ENCODE results near the gene CLMP. TPM values are rescaled to one million over a fixed set of nuclear protein-coding genes. Genes with fewer than 3 reads are reported as not detected.

The CLMP gene
- total RNA-seq, 1 donor from 2014 or later: 34.5 TPM

- H3K27me3 ChIP-seq (ENCODE audit: control insufficient read depth, insufficient read depth, low read length): no peaks in the 10 kb centered on the region
- TF ChIP-seq CTCF (IDR thresholded peaks at IDR 0.05; ENCODE audit: insufficient read depth, low read length, severe bottlenecking): no peak
- no peaks in the 10 kb centered on the region for H3K36me3 ChIP-seq (ENCODE audit: control insufficient read depth, insufficient read depth, low read length)
- no peak for FAIRE-seq
- DNase-seq (ENCODE audit: low read depth): no peak
- H3K4me3 ChIP-seq (ENCODE audit: low read depth, low read length): no peak overlapping the region
Observed at GRCh38 chr11:123191939-123192338, 3.1 kb downstream of the CLMP start.

GRCh38 chr11:123190518-123190917 lies 4.5 kb downstream of the CLMP start:
- H3K27me3 ChIP-seq (ENCODE audit: control insufficient read depth, insufficient read depth, low read length): no peaks in the 10 kb centered on the region
- no peak for TF ChIP-seq CTCF (IDR thresholded peaks at IDR 0.05; ENCODE audit: insufficient read depth, low read length, severe bottlenecking)
- DNase-seq (ENCODE audit: low read depth) (no peak), FAIRE-seq (no peak)
- H3K4me3 ChIP-seq (ENCODE audit: low read depth, low read length): no peak overlapping the region
- H3K36me3 ChIP-seq (ENCODE audit: control insufficient read depth, insufficient read depth, low read length): no peaks in the 10 kb centered on the region

- DNase-seq (ENCODE audit: low read depth): peak; percentile 48
- no peak overlapping the region for H3K4me3 ChIP-seq (ENCODE audit: low read depth, low read length)
- H3K27me3 ChIP-seq (ENCODE audit: control insufficient read depth, insufficient read depth, low read length): no peaks in the 10 kb centered on the region
Observed at GRCh38 chr11:123188508-123189165, 6.4 kb downstream of the CLMP start.

GRCh38 chr11:123187665-123188507 lies 7.2 kb downstream of the CLMP start:
- H3K36me3 ChIP-seq (ENCODE audit: control insufficient read depth, insufficient read depth, low read length): no peaks in the 10 kb centered on the region
- TF ChIP-seq CTCF (IDR thresholded peaks at IDR 0.05; ENCODE audit: insufficient read depth, low read length, severe bottlenecking): no peak
- FAIRE-seq (no peak), DNase-seq (ENCODE audit: low read depth) (no peak)
- no peak overlapping the region for H3K4me3 ChIP-seq (ENCODE audit: low read depth, low read length)
- H3K27me3 ChIP-seq (ENCODE audit: control insufficient read depth, insufficient read depth, low read length): no peaks in the 10 kb centered on the region

More at GRCh38 chr11:123188508-123189165, 6.4 kb downstream of the CLMP start:
- no peaks in the 10 kb centered on the region for H3K36me3 ChIP-seq (ENCODE audit: control insufficient read depth, insufficient read depth, low read length)
- TF ChIP-seq CTCF (IDR thresholded peaks at IDR 0.05; ENCODE audit: insufficient read depth, low read length, severe bottlenecking): no peak
- peak; percentile 47 for FAIRE-seq

- Histone ChIP-seq H3K27me3 (ENCODE audit: control insufficient read depth, insufficient read depth, low read length) (no peaks in the 10 kb centered on the region), H3K36me3 (ENCODE audit: control insufficient read depth, insufficient read depth, low read length) (no peaks in the 10 kb centered on the region), H3K4me3 (ENCODE audit: low read depth, low read length) (no peak overlapping the region)
- DNase-seq (ENCODE audit: low read depth) (no peak), FAIRE-seq (no peak)
- TF ChIP-seq CTCF (IDR thresholded peaks at IDR 0.05; ENCODE audit: insufficient read depth, low read length, severe bottlenecking): no peak
Observed at GRCh38 chr11:123187248-123187647, 7.8 kb downstream of the CLMP start.
